Esophagus muscularis mucosa (tissue), 4 donors: ENCODE data around the gene CCDC47.

Experiments used
- EP300 ChIP-seq: sonication (generic); formaldehyde crosslinking; IDR thresholded peaks from one replicate; pipeline ENCODE4 v1.6.1; 2017; ENCODE audit warnings: antibody characterized with exemption
- POLR2A ChIP-seq: fragments of 450-650 bp; IDR thresholded peaks from one replicate; pipeline ENCODE4 v1.6.1; 2017; ENCODE audit warnings: antibody characterized with exemption, moderate library complexity, mild to moderate bottlenecking, low read depth
- POLR2AphosphoS5 ChIP-seq, 2 donors: sonication (generic); formaldehyde crosslinking; IDR thresholded peaks; one replicate each; pipeline ENCODE4 v1.6.1; 2017; ENCODE audit warnings: antibody characterized with exemption in 2 of 2
- TF ChIP-seq, protein P1 (sequence below), 3 experiments: fragments of 200-600 bp in 2 of 3; fragments of 450-650 bp in 1 of 3; sonication (generic) in 2 of 3; IDR thresholded peaks; one replicate each; pipeline ENCODE4 v1.5.1; 2017 to 2019; ENCODE audit warnings: antibody characterized with exemption in 3 of 3, mild to moderate bottlenecking in 2 of 3, moderate library complexity in 1 of 3

DNA sequence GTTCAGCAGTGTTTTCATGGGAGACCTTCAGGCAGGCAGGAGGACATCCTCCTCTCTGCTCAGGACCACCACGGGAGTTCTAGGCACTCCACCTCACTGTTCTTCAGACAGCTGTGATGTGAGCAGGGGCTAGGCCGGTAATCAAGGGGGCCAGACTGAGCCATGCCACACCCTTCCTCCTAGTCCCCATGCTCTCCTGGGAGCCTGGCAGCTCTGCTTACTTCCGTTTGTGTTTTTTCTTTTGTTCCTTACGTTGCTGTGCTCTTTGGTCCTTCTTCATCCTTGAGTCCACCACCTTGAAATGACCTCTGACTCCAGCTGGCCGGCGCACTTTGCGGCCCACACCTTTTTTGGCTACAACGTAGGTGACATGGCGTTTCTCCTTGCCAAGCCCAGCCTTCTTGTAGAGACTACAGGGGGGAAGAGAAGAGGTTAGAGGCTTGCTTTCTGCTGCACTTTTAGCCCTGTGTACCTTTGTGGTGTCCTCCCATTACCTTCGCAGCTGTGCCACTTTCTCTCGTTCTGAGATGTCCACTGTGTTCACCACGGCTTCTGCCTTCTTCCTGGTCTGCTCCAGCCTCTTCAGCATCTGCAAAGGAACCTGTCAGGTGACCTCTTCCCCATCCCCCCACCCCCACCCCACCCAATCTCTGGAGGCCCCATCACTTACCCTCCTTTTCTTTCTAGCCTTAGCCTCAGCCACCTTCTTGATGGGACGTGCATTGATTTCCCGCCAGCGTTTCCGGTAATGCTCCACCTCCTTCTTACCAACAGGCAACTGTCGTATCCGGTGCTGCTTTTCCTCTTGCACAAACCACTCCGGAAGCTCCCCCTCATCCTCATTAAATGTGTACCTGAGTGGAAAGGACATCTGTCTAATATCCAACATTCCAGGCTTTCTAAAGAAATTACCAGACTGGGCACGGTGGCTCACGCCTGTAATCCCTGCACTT lies 46.5 kb upstream of the CCDC47 start:
- TF ChIP-seq, protein P1, sequence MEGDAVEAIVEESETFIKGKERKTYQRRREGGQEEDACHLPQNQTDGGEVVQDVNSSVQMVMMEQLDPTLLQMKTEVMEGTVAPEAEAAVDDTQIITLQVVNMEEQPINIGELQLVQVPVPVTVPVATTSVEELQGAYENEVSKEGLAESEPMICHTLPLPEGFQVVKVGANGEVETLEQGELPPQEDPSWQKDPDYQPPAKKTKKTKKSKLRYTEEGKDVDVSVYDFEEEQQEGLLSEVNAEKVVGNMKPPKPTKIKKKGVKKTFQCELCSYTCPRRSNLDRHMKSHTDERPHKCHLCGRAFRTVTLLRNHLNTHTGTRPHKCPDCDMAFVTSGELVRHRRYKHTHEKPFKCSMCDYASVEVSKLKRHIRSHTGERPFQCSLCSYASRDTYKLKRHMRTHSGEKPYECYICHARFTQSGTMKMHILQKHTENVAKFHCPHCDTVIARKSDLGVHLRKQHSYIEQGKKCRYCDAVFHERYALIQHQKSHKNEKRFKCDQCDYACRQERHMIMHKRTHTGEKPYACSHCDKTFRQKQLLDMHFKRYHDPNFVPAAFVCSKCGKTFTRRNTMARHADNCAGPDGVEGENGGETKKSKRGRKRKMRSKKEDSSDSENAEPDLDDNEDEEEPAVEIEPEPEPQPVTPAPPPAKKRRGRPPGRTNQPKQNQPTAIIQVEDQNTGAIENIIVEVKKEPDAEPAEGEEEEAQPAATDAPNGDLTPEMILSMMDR (IDR thresholded peaks at IDR 0.05): no peak
- no peak for TF ChIP-seq POLR2AphosphoS5 (IDR thresholded peaks at IDR 0.05)
- TF ChIP-seq POLR2A: no peak
- TF ChIP-seq EP300: no peak
